Measurements from ENCODE around the gene FAIM2.
"Not testable (repeated sequence)": the region's sequence is repeated elsewhere in the genome, so short reads cannot be mapped to it uniquely, and the experiment has no call there.

Gene FAIM2

DNA sequence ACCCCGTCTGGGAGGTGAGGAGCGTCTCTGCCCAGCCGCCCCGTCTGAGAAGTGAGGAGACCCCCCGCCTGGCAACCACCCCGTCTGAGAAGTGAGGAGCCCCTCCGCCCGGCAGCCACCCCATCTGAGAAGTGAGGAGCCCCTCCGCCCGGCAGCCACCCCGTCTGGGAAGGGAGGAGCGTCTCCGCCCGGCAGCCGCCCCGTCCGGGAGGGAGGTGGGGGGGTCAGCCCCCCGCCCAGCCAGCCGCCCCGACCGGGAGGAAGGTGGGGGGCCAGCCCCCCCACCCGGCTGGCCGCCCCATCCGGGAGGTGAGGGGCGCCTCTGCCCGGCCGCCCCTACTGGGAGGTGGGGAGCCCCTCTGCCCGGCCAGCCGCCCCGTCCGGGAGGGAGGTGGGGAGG is 42.8 kb downstream of the FAIM2 start:
- not testable (repeated sequence) for DNase-seq (ENCODE audit: low spot score)

DNA sequence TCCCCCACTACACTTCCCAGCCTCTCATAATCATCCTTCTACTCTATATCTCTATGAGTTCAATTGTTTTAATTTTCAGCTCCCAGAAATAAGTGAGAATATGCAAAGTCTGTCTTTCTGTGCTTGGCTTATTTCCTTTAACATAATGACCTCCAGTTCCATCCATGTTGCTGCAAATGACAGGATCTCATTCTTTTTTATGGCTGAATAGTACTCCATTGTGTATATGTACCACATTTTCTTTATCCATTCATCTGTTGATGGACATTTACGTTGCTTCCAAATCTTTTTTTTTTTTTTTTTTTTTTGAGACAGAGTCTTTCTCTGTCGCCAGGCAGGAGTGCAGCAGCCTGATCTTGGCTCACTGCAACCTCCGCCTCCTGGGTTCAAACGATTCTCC is 47.8 kb downstream of the FAIM2 start:
- DNase-seq (ENCODE audit: low spot score): not testable (repeated sequence)

DNA sequence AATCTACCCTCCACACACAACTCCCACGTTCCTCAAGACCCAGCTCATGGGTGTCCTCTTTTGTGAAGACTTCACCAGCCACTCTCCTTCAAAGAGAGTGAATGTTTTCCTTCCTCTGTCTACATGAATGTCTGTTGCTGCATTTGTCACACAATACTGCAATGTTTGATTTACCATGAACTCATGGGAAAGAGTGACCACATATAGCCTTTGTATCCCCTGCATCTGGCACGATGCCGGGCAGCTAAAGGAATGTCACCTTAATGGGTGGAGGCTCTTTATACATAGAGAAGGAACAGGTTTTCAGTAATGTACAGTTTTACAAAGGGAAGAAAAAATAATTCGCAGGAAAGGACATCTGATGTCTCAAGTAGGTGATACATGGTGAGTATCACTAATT is 48.7 kb downstream of the FAIM2 start:
- no peak for DNase-seq (ENCODE audit: low spot score)

DNA sequence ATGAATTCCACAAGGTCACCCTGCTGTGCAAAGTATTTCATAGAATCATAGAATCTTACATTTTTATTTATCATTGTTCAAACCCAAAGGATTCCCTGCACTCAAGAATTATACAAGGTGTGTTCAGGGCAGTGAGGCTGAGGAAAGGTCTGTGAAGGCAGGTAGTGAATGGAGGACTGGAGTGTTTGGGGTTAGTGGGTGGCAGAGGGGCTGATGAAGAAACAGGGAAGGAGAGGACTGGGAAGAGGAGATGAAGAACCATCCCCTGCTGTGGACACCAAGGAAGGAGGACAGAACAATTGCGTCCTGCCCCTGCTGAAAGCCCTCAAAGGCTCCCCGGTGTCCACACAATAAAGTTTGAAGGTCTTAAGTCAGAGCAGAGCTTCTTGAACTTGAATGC is 50.0 kb downstream of the FAIM2 start:
- no peak for DNase-seq (ENCODE audit: low spot score)

DNA sequence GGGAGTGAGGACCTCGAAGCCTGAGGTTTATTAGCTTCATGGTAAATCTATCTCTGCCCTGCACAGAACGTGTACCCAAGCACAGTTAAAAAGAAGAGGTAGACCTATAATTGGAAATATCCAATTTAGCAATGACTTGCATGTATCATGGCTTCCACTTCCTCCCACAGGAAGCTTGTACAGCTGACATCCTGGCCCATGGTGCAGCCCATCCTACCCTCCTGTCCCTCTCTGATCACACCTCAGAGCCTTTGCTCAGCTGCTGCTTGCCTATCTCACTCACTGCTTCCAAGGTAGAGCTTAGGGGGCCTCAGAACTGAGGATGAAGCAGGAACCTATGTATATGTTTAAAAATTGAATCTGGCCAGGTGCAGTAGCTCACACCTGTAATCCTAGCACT is 56.5 kb downstream of the FAIM2 start:
- no peak for DNase-seq (ENCODE audit: low spot score)

DNA sequence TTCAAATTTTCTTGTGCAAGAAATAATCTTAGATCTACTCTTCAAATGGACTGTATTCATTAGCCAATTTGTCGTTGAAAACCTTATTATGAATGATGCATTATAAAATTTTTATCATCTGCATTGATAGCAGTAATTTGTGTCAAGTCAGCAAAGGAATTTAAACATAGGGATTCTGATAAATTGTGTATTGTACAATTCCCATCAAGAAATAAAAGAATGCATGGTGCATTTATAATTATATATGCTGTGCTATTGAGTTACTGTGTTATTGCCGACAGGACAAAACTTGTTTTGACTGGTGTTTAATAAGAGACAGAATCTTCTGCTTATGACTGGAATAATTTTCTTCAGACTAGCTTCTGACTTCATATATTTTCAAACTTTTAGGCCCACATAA is 57.7 kb downstream of the FAIM2 start:
- no peak for DNase-seq (ENCODE audit: low spot score)

DNA sequence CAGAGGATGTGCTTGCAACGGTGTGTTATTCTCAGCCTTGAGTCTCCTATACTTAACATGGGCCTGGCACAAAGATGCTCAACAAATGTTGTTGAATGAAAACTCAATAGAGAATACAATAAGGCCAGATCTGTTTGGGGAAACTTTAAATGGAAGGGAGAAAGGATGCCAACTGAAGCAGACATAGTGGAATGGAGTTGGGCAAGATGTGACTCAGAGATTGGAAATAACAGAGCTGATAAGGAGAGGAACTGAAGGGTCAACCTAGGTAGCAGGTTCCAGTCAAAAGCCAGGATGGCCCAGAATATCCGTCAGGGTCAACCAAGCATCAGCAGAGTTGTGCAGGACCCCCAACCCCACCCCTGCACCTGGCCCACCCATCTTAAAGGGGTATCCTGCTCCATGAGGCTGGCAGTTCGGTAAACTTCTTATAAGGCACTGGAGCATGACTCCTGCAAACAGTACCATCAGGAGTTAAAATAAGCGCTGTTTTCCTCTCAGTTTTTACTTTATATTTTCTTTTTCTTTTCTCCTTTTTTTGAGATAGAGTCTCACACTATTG is 59.7 kb downstream of the FAIM2 start:
- DNase-seq (ENCODE audit: low spot score): no peak

DNA sequence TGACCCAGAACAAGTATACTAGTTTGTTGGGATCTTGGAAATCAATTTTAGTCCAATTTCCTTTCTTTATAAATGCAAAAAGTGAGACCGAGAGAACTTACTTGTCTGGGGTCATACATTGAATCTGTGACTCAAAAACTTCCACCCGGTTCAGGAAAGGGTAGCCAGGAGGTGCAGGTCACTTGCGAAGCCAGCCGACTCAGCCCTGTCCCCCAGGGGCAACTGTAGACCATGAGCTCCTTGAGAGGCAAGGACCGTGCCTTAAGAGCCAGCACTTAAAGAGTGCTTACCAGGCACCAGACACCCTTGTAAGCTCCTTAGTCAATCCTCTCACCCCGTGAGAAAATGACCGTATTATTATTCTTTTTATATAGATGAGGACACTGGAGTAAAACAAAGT is 60.3 kb downstream of the FAIM2 start:
- DNase-seq (ENCODE audit: low spot score): no peak

DNA sequence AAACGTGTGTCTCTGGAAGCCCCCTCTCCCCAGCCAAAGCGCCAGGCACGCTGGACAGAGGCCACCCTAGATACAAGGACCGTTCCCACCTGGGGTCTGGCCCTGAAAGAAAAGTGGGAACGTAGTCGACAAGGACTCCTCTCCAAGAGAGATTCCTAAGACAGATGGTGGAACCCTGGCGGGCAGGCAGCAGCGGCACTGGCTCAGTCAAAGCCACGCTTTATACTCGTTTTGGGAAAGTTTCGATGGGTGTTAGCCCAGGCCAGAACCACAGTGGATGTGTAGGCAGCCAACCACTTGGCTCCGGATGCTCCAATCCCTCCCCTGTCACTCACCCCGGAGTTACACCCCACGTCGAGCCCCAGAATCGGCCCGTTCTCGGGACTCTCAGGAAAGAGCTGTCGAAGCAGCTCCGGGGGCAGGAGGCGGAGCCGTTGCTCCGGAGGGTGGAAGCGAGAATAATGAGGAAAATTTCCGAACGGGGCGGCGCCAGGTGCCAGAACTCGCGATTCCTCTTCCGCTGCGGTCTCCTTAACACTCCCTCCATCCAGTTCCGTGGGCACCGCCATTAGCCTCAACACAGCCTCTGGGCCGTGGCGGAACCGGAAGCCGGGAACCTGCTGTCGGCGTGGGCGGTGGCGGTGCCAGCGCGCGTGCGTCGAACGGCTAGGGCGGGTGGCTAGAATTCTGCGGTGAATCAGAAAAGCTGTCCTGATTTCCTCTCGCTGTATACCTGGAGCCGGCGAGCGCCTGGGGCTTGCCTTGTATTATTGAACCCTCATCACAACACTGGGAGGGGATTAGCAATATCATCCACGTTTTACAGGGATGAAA is 61.0 kb downstream of the FAIM2 start, which contains the start of gene BCDIN3D:
Gene BCDIN3D (minus strand): TSS at position 588 of the 834 bp plus-strand sequence. CDS start 19 bp downstream, at position 569.
- peak; percentile 94 for DNase-seq (ENCODE audit: low spot score)

DNA sequence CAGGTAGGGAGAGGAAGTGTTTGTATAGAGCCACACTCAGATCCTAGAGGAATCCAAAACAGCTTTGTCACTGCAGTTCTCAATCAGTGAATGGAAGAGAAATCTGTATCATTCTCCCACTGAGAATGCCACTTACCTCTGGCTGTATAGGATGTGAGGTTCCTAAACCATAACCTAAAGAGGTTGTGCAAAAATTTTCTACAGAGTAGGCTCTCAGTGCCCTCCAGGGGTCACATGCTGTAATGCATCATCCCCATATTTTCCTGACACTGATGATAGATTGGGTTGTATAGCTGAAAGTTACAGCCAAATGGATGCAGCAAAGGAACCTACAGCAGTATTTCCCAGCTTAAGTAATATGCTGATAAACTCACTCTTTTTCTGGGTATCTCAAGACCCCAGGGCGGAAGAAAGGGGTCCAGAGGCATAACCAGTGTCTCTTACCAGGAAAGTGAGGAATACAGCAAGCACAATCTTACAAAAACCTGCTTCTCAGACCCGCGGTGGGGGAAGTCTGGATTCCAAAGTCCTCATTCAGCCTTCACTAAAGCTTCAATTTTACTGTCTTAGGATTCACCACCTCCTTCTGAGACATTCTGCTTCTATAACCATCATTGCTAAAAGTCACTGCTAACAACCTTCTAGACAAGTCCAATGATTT is 64.6 kb downstream of the FAIM2 start:
- peak; percentile 50 for DNase-seq (ENCODE audit: low spot score)

DNA sequence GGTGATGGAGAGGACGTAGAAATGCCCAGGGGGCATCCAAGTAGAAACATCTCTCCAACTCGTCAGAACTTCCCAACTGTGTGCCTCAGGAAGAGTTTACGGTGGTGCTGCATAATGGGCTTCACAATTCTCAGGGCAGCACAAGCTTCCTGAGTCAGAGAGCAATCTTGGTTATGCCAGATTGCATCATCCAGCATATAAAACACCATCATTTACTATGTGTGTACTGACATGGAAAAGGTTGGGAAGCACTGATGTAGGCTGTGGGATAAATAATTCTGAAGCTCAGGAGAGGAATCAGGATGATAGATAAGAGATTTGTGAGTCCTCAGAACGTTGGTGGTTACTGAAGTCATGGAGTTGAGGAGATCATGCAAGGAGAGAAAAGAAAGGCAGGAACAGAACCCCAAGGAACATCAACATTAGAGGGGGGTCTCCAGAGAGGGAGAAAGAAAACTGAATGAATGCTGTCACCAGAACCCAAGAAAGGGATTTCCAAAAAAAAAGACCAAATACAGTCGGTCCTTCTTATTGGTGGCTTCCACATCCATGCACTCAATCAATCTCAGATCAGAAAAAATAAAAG is 70.8 kb downstream of the FAIM2 start:
- DNase-seq (ENCODE audit: low spot score): no peak

DNA sequence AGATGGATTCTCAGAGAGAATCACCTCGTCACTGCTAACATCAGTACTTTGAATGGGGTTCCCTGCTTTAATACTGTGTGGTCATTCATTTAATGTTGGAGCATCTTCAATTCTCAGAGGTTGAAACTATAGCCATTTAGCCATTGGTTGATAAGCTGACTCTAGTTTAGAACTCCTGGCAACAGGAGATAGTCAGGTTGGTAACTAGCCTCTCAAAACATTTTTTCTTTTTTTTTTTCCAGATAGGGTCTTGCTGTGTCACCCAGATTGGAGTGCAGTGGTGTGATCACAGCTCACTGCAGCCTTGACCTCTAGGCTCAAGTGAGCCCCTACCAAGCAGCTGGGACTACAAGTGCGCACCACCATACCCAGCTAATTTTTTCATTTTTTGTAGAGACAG is 72.0 kb downstream of the FAIM2 start:
- DNase-seq (ENCODE audit: low spot score): no peak

DNA sequence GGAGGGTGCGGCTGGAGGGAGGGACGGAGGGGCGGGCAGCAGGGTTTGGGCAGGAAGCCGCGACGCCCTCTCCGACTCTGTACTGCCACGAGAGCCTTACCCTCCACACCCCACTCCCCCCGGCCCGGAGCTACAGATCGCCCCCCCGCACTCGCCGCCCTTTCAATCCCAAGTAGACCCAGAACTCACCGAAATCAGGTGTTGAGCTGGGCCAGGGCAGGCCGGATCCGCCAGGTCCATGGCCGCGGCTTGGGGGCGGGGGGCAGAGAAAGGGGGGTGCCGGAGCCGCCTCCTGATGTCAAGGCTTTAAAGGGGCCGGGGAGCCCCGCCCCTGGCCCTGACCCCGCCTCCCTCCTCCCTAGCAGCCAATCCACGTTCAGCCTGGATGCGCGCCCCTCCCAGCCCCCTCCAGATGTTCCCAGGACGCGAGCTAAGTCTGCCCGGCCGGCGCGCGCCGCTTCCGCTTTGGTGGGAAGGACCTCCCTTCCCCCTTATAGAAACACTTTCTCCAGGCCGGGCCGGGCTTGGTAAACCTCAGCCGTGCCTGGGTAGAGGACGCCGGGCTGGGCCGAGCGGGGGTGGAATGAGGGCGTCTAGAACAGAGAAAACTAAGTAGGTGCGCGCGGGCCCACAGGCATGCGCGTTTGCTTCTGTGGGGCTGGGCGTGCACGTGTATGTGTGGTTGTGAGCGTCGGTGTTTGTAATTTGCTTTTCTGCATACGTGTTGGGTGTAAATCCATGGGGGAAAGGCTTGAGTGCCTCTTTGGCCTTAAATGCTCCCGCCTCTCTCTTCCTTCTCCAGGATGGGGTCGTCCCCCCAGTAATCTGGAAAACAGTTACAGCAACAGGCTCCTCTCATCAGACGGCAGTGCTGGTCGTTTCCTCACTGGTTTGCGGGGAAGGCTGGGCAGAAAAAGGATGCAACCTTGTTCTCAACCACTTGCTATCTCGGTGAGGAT is 75.3 kb downstream of the FAIM2 start, which contains the start of gene NCKAP5L:
Gene NCKAP5L (minus strand): TSS at position 281 of the 959 bp plus-strand sequence. CDS start 24,369 bp downstream, outside the sequence.
- DNase-seq (ENCODE audit: low spot score): peak; percentile 94

DNA sequence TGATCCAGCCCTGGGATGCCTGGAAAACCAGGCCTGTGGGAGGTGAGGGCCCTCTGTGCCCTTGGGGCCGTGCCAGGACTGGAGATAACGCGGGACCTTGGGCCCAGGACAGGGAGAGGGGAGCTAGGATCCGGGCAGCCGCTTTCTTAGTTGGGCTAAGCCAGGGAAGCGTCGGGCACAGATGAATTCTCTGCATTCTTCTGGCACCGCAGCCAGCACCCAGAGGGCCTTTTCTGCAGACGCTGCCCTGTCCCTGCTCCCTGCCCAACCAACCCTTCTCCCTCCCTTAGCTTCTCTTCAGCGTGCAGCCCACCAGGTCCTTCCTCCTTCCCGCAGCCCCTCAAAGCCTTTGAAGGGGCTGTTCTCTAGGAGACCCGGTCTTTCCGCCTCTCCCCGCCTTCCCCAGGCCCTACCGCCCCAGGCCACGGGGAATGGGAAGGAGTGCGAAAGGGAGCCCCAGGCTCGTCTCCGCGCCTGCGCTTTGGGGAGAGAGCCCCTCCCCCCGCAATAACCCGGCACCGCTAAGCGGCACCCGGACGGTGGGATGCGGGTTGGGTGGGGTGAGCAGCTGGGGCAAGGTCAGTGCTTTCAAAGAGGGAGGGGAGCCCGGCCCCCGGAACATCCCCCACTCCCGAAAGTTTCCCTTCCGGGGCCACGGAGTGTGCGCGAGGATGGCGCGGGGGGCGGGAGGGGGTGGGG is 76.2 kb downstream of the FAIM2 start:
- DNase-seq (ENCODE audit: low spot score): peak; percentile 18

DNA sequence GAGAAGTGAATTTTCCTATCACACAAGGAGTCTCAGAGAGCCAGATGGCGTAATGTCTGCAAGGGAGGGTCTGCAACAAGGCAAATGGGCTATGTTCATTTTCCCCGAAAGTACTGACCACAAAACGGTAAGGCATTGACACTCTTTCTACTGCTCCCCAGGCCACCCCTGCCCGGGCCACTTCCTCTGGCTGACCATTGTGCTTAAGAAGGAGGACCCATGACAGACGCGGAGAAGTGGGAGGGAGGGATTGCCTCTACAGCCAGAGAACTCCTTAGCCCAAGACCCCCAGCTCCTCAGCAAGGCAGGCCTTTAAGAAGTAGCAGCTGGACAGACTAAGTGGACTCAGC is 76.7 kb downstream of the FAIM2 start:
- DNase-seq (ENCODE audit: low spot score): no peak

DNA sequence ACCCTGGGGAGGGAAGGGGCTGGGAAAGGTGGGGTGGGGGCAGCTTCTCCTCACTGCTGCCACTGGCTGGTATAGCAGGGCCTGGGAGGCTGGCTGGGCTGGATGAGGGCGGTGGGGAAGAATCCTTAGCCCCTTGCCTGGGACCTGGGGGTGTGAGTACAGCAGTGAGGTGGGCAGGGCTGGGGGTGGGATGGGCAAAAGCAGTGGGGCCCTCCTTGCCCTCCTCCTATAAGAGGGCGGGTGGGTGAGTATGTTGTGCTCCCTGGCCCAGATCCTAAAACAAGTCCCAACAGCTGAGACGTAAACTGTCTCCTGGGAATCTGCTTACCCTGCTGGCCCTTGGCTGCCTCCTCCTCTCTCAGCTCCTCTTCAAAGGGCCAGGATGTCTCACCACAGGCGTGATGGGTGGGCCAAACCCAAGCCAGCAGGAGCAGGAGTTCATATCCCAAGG is 77.7 kb downstream of the FAIM2 start:
- DNase-seq (ENCODE audit: low spot score): no peak

DNA sequence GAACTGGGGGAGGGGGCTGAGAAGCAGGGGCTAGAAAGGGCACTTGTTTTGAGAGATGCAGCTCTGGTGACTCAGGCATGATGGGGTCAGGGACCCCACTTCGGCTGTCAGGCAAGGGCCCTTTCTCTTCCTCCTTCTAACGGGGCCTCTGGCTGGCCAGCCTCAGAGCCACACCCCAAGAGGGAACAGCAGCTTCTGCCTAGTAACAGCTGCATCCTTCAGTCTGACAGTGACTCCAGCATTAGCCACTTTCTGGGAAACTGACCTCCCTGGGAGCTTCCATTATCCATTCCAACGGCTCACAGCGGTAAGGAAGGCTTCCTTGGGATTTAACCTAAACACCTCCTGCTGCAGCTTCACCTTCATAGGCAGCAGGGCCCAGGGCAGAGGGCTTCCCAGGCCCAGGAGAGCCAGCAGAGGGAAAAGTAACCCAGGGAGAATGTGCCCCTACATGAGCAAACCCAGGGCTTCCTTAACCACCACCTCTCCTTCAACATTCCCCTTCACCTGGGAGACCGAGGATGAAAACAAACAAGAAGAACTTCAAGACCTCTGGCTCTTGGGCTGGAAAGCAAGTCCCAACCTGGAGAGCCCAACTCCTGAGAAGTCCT is 78.2 kb downstream of the FAIM2 start:
- no peak for DNase-seq (ENCODE audit: low spot score)

DNA sequence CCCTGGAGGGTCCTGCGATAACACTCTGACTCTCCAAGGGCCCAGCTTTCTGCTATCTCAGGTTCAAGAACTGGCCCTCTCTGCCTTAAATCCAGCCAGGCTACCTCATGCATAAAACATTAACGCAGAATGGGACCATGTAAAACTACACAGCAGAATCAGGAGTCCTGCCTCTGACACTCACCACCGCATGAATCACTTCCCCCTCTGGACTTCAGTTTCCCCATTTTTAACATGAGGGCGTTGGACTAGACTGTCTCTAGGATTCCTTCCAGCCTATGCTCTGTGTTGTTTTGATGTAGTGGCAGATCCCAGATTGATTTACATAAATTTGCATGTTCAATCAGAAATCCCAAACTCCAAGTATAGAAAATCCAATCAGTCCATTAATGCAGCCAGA is 78.8 kb downstream of the FAIM2 start:
- no peak for DNase-seq (ENCODE audit: low spot score)

DNA sequence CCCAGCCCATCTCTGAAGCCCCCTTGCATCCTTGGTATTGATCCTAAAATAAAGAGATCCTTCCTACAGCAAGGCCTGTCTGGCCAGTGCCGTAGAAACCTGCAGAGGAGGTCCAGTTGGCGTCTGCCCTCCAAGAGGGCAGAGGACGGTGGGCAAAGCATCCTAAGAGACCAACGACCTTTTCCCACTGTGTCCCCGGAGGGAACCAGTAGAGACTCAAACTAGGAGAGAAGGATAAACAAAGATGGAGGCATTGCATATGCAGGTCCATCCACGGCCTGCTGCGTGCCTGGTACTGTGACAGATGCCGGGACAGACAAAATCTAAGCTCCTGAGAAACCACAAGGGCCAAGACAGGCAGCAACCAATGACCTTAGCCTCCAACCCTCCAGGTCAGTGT is 79.3 kb downstream of the FAIM2 start:
- no peak for DNase-seq (ENCODE audit: low spot score)

DNA sequence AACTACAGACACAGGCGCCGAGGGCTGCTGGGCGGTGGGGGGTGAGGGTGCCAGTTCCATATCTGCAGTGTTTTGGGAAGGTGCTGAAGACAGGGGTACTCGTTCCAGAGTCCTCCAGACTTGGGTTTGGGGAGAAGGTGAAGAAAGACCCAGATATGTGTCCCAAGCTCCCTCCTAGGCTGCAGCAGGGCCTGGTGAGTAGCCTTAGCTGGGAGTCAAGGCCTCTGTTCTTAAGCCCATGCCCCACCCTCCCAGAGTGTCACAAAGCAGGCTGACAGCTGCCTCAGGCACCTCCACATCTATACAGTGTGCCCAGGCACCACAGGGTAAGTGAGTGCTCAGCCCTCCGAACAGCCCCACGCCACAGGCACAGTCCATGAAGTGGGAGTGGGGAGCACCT is 79.7 kb downstream of the FAIM2 start:
- no peak for DNase-seq (ENCODE audit: low spot score)

Data from activated CD4-positive, alpha-beta T cell treated with anti-CD3 and anti-CD28 coated beads, Interleukin-2, Interleukin-4, amounts not matched to agents 100 ng/mL and 50 ng/mL, durations not matched to agents 16 hours and 8 hours (primary cell).